Left lung (tissue), 10 donors: Measurements from ENCODE around the gene MMP14. TPM values are rescaled to one million over a fixed set of nuclear protein-coding genes. Genes with fewer than 3 reads are reported as not detected.

Source experiments
- ATAC-seq: fragments of 200-7000 bp; cut with Tn5 transposase; one replicate; pipeline ENCODE4 v1.9.1; 2020; ENCODE audit warnings: moderate library complexity
- DNase-seq, 4 donors: peaks; one replicate each; pipeline ENCODE4 v3.0.0-alpha.2; 2013 to 2020
- H3K27ac ChIP-seq, 2 donors: fragments of 200-600 bp; sonication (generic) in 1 of 2; one replicate each; pipeline versions ENCODE4 v1.5.0 to v1.8.0; 2020 to 2021
- H3K27me3 ChIP-seq, 2 donors: fragments of 200-600 bp; sonication (generic) in 1 of 2; one replicate each; pipeline versions ENCODE4 v1.5.0 to v1.8.0; 2020 to 2021
- H3K36me3 ChIP-seq, 2 donors: fragments of 200-600 bp; sonication (generic) in 1 of 2; one replicate each; pipeline versions ENCODE4 v1.5.0 to v1.8.0; 2020 to 2021
- H3K4me1 ChIP-seq, 2 donors: fragments of 200-600 bp; one replicate each; pipeline ENCODE4 v1.8.0; 2021
- H3K4me3 ChIP-seq, 2 donors: fragments of 200-600 bp; sonication (generic) in 1 of 2; one replicate each; pipeline versions ENCODE4 v1.5.0 to v1.8.0; 2020 to 2021; ENCODE audit warnings: mild to moderate bottlenecking in 1 of 2
- H3K9me3 ChIP-seq, 2 donors: fragments of 200-600 bp; sonication (generic) in 1 of 2; one replicate each; pipeline versions ENCODE4 v1.5.0 to v1.8.0; 2020 to 2021
- intact Hi-C, 2 donors: fragments of 100-400 bp; cut with DNase I; formaldehyde crosslinking; loops; one replicate each; pipeline versions ENCODE4 v1.11.2 to v1.14.2; 2022
- polyA plus RNA-seq, 6 donors: library from polyadenylated mRNA; unstranded; fragments of 120-200 nt; gene quantifications; one replicate each; pipeline ENCODE4 v1.2.1, GENCODE V29; 2013; ENCODE audit not compliant: insufficient read length in 6 of 6
- total RNA-seq, 2 donors: library from RNA; stranded (reverse); fragmentation: NEBNext Ultra II Directional; extraction: Animal tissue kit (Norgen Biotek cat#: 25700); gene quantifications; one replicate each; pipeline ENCODE4 v1.2.1, GENCODE V29; 2021
- TF ChIP-seq, protein P1 (sequence below), 2 donors: fragments of 200-600 bp; sonication (generic) in 1 of 2; IDR thresholded peaks; one replicate each; pipeline versions ENCODE4 v1.5.0 to v1.8.0; 2021; ENCODE audit warnings: antibody characterized with exemption in 2 of 2
- donor health status: DM: no; HTN: yes; CAD: no.
- donor health status: DM: no; HTN: no; CAD: no.

MMP14 gene
- total and polyA plus RNA-seq, 8 donors, result 169 to 225 (median 195) TPM

DNA sequence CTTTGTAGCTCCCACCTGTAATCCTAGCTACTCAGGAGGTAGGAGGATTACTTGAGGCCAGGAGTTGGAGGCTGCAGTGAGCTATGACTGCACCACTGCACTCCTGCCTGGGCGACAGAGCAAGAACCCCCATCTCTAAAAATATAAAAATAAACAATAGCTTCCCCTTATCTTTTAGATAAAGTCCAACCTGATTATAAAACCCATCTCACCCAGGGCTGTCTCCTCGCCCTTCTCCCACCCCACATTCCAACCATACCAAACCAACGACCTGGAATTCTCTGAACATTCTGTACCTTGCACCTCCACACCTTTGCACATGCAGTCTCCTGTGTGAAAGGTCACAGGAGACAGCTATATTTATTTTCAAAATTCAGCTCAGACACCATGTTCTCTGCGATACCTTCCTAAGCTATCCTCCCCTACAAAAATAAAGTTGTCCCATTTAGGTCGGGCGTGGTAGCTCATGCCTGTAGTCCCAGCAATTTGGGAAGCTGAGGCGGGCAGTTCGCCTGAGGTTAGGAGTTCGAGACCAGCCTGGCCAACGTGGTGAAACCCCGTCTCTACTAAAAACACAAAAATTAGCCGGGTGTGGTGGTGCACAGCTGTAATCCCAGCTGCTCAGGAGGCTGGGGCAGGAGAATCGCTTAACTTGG is 28.8 kb upstream of the MMP14 start:
- Histone ChIP-seq H3K27me3 (no peaks in the 10 kb centered on the region), H3K9me3 (no peaks in the 10 kb centered on the region), H3K27ac (no peak overlapping the region), H3K36me3 (peaks cover 0 to 4% of the 10 kb centered on the region in 2 donors), H3K4me1 (peaks cover 0 to 23% of the 10 kb centered on the region in 2 donors), H3K4me3 (no peak overlapping the region)
- ATAC-seq, result peak; percentile 44
- intact Hi-C loops, result no loop called here
- no peak for DNase-seq
- TF ChIP-seq, protein P1, sequence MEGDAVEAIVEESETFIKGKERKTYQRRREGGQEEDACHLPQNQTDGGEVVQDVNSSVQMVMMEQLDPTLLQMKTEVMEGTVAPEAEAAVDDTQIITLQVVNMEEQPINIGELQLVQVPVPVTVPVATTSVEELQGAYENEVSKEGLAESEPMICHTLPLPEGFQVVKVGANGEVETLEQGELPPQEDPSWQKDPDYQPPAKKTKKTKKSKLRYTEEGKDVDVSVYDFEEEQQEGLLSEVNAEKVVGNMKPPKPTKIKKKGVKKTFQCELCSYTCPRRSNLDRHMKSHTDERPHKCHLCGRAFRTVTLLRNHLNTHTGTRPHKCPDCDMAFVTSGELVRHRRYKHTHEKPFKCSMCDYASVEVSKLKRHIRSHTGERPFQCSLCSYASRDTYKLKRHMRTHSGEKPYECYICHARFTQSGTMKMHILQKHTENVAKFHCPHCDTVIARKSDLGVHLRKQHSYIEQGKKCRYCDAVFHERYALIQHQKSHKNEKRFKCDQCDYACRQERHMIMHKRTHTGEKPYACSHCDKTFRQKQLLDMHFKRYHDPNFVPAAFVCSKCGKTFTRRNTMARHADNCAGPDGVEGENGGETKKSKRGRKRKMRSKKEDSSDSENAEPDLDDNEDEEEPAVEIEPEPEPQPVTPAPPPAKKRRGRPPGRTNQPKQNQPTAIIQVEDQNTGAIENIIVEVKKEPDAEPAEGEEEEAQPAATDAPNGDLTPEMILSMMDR (IDR thresholded peaks at IDR 0.05), result no peak

DNA sequence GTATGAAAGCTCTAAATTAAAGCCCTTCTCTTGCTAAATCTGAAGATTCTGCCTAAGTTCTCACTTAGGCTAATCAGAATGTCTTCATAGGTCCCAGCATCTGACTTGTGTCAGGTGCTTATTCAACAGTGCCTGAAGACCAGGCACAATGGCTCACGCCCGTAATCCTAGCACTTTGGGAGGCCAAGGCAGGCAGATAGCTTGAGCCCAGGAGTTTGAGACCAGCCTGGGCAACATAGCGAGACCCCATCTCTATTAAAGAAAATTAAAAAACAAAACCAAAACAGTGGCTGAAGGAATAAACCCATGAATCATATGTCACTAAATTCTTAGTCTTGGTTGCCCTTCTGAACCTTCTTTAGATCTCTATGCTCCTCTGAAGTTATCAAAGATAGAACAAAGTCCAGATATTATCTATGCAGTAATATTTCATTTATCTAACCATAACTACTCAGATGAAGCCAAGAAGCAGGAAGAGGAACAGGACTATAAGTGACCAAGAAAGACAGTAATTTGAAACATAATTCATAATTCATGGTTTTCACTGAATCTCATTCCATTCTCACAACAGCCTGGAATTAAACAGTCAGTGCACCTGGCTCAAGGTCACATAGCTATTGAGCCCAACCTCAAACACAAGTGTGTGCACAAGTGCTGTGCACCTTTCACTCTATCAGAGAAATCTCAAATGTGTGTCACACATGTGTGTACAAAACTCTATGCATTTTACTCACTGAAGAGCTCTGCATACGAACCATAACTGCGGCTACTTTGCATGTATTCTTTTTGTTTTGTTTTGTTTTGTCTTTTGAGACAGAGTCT is 27.8 kb upstream of the MMP14 start:
- H3K27ac ChIP-seq, result no peak overlapping the region

DNA sequence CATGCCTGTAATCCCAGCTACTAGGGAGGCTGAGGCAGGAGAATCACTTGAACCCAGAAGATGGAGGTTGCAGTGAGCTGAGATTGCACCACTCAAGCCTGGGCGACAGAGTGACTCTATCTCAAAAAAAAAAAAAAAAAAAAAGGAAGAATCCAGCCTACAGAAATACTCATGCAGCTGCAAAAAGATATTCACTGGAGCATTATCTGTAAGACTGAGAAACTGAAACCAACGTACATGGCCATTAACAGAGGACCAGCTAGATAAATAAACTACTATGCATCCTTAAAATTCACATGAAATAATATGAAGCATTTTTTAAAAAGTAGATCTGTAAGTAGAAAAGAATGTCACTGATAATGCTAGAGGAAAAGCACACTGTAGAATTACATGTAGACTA is 24.7 kb upstream of the MMP14 start:
- intact Hi-C loops, result no loop called here
- no peak for ATAC-seq

More for the DNA sequence above, 27.8 kb upstream of the MMP14 start:
- ATAC-seq (no peak), DNase-seq (no peak)
- TF ChIP-seq, protein P1 (IDR thresholded peaks at IDR 0.05), result no peak
- intact Hi-C loops, result no loop called here
- H3K27me3 ChIP-seq, result no peaks in the 10 kb centered on the region
- no peaks in the 10 kb centered on the region for H3K9me3 ChIP-seq
- H3K4me3 ChIP-seq, result no peak overlapping the region
- peaks cover 0 to 15% of the 10 kb centered on the region in 2 donors for H3K4me1 ChIP-seq
- H3K36me3 ChIP-seq, result peaks cover 0 to 4% of the 10 kb centered on the region in 2 donors

DNA sequence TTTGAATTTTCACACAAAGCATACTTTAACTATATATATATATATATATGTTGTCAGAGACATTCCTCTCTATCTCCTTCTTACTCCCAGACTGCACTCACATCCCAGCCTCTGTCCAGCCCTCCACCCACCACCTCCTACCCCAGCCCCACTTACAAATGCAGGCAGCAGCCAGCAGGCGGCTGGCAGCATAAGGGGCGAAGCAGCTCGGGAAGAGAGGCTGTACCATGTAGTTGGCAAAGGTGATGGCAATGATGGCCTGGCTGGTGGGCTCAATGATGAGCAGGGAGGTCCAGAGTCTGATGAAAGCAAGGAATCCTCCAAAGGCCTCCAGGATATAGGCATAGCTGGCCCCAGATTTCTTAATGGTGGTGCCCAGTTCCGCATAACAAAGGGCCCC is 23.6 kb upstream of the MMP14 start:
- H3K27me3 ChIP-seq, result no peaks in the 10 kb centered on the region
- ATAC-seq, result no peak
- intact Hi-C loops, result no loop called here

More for the DNA sequence above, 24.7 kb upstream of the MMP14 start:
- H3K4me3 ChIP-seq, result peak overlapping the region in 1 of 2 donors; percentile 48
- peaks cover 0 to 34% of the 10 kb centered on the region in 2 donors for H3K4me1 ChIP-seq
- H3K27me3 ChIP-seq, result no peaks in the 10 kb centered on the region
- no peaks in the 10 kb centered on the region for H3K9me3 ChIP-seq
- no peak for DNase-seq
- TF ChIP-seq, protein P1 (IDR thresholded peaks at IDR 0.05), result no peak
- H3K27ac ChIP-seq, result peak overlapping the region in 1 of 2 donors; percentile 68
- no peaks in the 10 kb centered on the region for H3K36me3 ChIP-seq

More for the DNA sequence above, 23.6 kb upstream of the MMP14 start:
- H3K27ac ChIP-seq, result no peak overlapping the region
- H3K4me3 ChIP-seq, result peak overlapping the region in 1 of 2 donors; percentile 48
- peaks cover 0 to 45% of the 10 kb centered on the region in 2 donors for H3K4me1 ChIP-seq
- H3K36me3 ChIP-seq, result no peaks in the 10 kb centered on the region
- no peaks in the 10 kb centered on the region for H3K9me3 ChIP-seq
- DNase-seq, result no peak
- TF ChIP-seq, protein P1 (IDR thresholded peaks at IDR 0.05), result no peak
